HL-60/S4 treated with retinoic acid at 250 ng/mL for 4 days and 3 days (cell line): ENCODE data around the gene COX20.

Experiments
- in situ Hi-C: fragments of 300-500 bp; cut with MboI; formaldehyde crosslinking; loops from 2 replicates; pipeline ENCODE4 v1.7.0; 2022; ENCODE audit warnings: low sequenced_read_pairs

The COX20 gene

GRCh38 chr1:244850099-244850852 is 14.8 kb downstream of the COX20 start:
- in situ Hi-C loops = loop anchor here (25.0 kb wide), 1 partner anchor 187 kb away; no protein-coding TSS in a partner anchor

- in situ Hi-C loops = loop anchor here (25.0 kb wide), 1 partner anchor 186 kb away; no protein-coding TSS in a partner anchor
Observed at GRCh38 chr1:244850896-244851295, 15.4 kb downstream of the COX20 start.

- in situ Hi-C loops = loop anchor here (25.0 kb wide), 1 partner anchor 186 kb away; no protein-coding TSS in a partner anchor
Observed at GRCh38 chr1:244851546-244852231, 16.2 kb downstream of the COX20 start.

GRCh38 chr1:244852694-244853093 is 17.2 kb downstream of the COX20 start:
- in situ Hi-C loops = loop anchor here (25.0 kb wide), 1 partner anchor 185 kb away; no protein-coding TSS in a partner anchor

- in situ Hi-C loops = loop anchor here (25.0 kb wide), 1 partner anchor 183 kb away; no protein-coding TSS in a partner anchor
Observed at GRCh38 chr1:244854166-244854565, 18.7 kb downstream of the COX20 start.

- in situ Hi-C loops = loop anchor here (25.0 kb wide), 1 partner anchor 182 kb away; no protein-coding TSS in a partner anchor
Observed at GRCh38 chr1:244854865-244855578, 19.6 kb downstream of the COX20 start.

- in situ Hi-C loops = loop anchor here (25.0 kb wide), 1 partner anchor 180 kb away; no protein-coding TSS in a partner anchor
Observed at GRCh38 chr1:244857761-244858160, 22.3 kb downstream of the COX20 start.

GRCh38 chr1:244858357-244858756 is 22.9 kb downstream of the COX20 start:
- in situ Hi-C loops = loop anchor here (25.0 kb wide), 1 partner anchor 179 kb away; no protein-coding TSS in a partner anchor

GRCh38 chr1:244860078-244860477 is 24.6 kb downstream of the COX20 start:
- in situ Hi-C loops = loop anchor here (25.0 kb wide), 1 partner anchor 177 kb away; no protein-coding TSS in a partner anchor

GRCh38 chr1:244860914-244861610 is 25.6 kb downstream of the COX20 start:
- in situ Hi-C loops = loop anchor here (25.0 kb wide), 1 partner anchor 176 kb away; no protein-coding TSS in a partner anchor

- in situ Hi-C loops = loop anchor here (25.0 kb wide), 1 partner anchor 176 kb away; no protein-coding TSS in a partner anchor
Observed at GRCh38 chr1:244861683-244862082, 26.2 kb downstream of the COX20 start.

GRCh38 chr1:244862354-244862698 is 26.9 kb downstream of the COX20 start:
- in situ Hi-C loops = loop anchor here (25.0 kb wide), 1 partner anchor 175 kb away; no protein-coding TSS in a partner anchor

GRCh38 chr1:244862699-244863490 is 27.4 kb downstream of the COX20 start:
- in situ Hi-C loops = loop anchor here (25.0 kb wide), 1 partner anchor 174 kb away; no protein-coding TSS in a partner anchor

- in situ Hi-C loops = loop anchor here (25.0 kb wide), 1 partner anchor 174 kb away; no protein-coding TSS in a partner anchor
Observed at GRCh38 chr1:244863491-244864252, 28.2 kb downstream of the COX20 start.

- in situ Hi-C loops = loop anchor here (25.0 kb wide), 1 partner anchor 173 kb away; no protein-coding TSS in a partner anchor
Observed at GRCh38 chr1:244864253-244865027, 29.0 kb downstream of the COX20 start, which contains the start of gene HNRNPU. Gene HNRNPU, minus strand, starts transcription at chr1:244864543. Its CDS starts 236 bp downstream, at chr1:244864307.

- in situ Hi-C loops = loop anchor here (25.0 kb wide), 1 partner anchor 172 kb away; no protein-coding TSS in a partner anchor
Observed at GRCh38 chr1:244865028-244865371, 29.5 kb downstream of the COX20 start.

GRCh38 chr1:244865820-244866219 is 30.4 kb downstream of the COX20 start:
- in situ Hi-C loops = loop anchor here (25.0 kb wide), 1 partner anchor 171 kb away; no protein-coding TSS in a partner anchor
